Testis (tissue), 3 donors: ENCODE results near the gene SDHAF2. TPM values are rescaled to one million over a fixed set of nuclear protein-coding genes. Genes with fewer than 3 reads are reported as not detected.
"Not testable (repeated sequence)": the region's sequence is repeated elsewhere in the genome, so short reads cannot be mapped to it uniquely, and the experiment has no call there.

Experiments used
- DNase-seq: peaks from one replicate; pipeline ENCODE4 v3.0.0-alpha.2; 2019
- H3K27ac ChIP-seq, 2 donors: fragments of 200-600 bp; sonication (generic); one replicate each; pipeline ENCODE4 v1.5.1; 2019
- H3K27me3 ChIP-seq: fragments of 200-600 bp; sonication (generic); one replicate; pipeline ENCODE4 v1.5.1; 2019
- H3K36me3 ChIP-seq: fragments of 200-600 bp; sonication (generic); one replicate; pipeline ENCODE4 v1.5.1; 2017; ENCODE audit warnings: low read depth; ENCODE audit errors: missing control alignments
- H3K4me1 ChIP-seq: fragments of 200-600 bp; sonication (generic); one replicate; pipeline ENCODE4 v1.5.1; 2019
- H3K4me3 ChIP-seq, 2 donors: fragments of 200-600 bp; sonication (generic); one replicate each; pipeline ENCODE4 v1.5.1; 2017 to 2019
- H3K9me3 ChIP-seq: fragments of 200-600 bp; sonication (generic); one replicate; pipeline ENCODE4 v1.5.1; 2017
- POLR2A ChIP-seq: fragments of 450-650 bp; IDR thresholded peaks from one replicate; pipeline ENCODE4 v1.6.1; 2017; ENCODE audit warnings: antibody characterized with exemption, mild to moderate bottlenecking, moderate library complexity
- WGBS, 2 donors: methylation state at CpG; one replicate each; pipeline ENCODE4 v1.1.5; 2018; 5-methylcytosine and 5-hydroxymethylcytosine counted together
- intact Hi-C: fragments of 100-400 bp; cut with DNase I; formaldehyde crosslinking; loops from one replicate; pipeline ENCODE4 v1.15.1; 2023; ENCODE audit warnings: low total_unique reads
- polyA plus RNA-seq: library from polyadenylated mRNA; stranded (reverse); fragments of 350-450 nt; fragmentation: Illumina TruSeq; extraction: RNeasy Lipid Tissue Mini Kit (QIAGEN cat#74804); gene quantifications from one replicate; pipeline ENCODE4 v1.2.3, GENCODE V29; 2014; ENCODE audit warnings: low read depth, low replicate concordance; ENCODE audit not compliant: insufficient read depth
- total RNA-seq, 2 donors: library from RNA; depleted of rRNA; stranded (reverse); fragments of >200 nt; gene quantifications; one replicate each; pipeline ENCODE4 v1.2.3, GENCODE V29; 2016
- TF ChIP-seq, protein P1 (sequence below), 3 experiments: fragments of 450-650 bp in 2 of 3; fragments of 200-600 bp in 1 of 3; sonication (generic) in 1 of 3; IDR thresholded peaks; one replicate each; pipeline ENCODE4 v1.5.1; 2016 to 2019; ENCODE audit warnings: antibody characterized with exemption in 3 of 3, mild to moderate bottlenecking in 2 of 3, moderate library complexity in 1 of 3

Gene SDHAF2
- total and polyA plus RNA-seq, 3 donors from 2014 or later = 46.8 to 85.4 (median 66.2) TPM

DNA sequence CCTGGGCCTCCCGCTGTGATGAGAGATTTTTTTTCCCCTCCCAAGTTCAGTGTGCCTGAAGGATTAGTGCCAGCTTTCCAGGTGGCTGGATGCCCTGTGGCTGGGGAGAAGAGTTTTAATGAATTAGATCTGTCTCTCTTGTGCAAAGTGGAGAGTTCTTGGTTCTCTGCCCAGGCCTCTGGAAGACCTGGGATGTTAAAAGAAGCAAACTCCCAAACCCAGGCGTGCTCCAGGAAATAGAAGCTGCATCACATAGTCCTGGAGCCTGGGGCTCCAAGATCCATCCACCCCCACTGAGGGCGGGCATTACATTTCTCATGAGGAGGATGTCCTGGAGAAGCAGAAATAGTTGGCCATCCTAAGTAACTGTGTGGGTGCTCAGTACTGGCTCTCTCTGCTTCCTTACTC is 30.6 kb downstream of the SDHAF2 start:
- 40 to 48% methylated on average over 1 to 3 of the region's 3 CpGs for WGBS, 2 donors
- Histone ChIP-seq H3K27ac (no peak overlapping the region), H3K9me3 (no peaks in the 10 kb centered on the region), H3K4me3 (no peak overlapping the region), H3K4me1 (peaks cover 3% of the 10 kb centered on the region), H3K27me3 (no peaks in the 10 kb centered on the region), H3K36me3 (no peaks in the 10 kb centered on the region)
- TF ChIP-seq, protein P1, sequence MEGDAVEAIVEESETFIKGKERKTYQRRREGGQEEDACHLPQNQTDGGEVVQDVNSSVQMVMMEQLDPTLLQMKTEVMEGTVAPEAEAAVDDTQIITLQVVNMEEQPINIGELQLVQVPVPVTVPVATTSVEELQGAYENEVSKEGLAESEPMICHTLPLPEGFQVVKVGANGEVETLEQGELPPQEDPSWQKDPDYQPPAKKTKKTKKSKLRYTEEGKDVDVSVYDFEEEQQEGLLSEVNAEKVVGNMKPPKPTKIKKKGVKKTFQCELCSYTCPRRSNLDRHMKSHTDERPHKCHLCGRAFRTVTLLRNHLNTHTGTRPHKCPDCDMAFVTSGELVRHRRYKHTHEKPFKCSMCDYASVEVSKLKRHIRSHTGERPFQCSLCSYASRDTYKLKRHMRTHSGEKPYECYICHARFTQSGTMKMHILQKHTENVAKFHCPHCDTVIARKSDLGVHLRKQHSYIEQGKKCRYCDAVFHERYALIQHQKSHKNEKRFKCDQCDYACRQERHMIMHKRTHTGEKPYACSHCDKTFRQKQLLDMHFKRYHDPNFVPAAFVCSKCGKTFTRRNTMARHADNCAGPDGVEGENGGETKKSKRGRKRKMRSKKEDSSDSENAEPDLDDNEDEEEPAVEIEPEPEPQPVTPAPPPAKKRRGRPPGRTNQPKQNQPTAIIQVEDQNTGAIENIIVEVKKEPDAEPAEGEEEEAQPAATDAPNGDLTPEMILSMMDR (IDR thresholded peaks at IDR 0.05) = no peak
- no peak for TF ChIP-seq POLR2A
- DNase-seq = no peak
- intact Hi-C loops = no loop called here

DNA sequence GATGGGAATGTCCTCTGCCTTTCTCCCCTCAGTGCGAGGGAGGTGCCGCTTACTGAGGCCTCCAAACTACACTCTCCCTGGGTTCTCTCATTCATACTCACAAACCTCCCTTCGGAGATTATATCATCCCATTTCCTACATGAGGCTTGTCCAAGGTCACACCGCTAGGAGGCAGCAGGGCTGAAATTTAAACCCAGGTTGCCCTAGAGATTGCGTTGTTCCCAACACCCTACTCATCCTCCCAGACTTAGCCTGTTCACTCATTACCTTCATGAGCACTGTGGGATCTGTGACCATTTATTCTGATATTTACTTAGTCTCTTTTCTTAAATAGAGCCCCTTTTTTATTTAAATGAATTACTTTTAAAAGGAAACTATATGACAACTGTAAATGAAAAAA is 31.1 kb downstream of the SDHAF2 start:
- intact Hi-C loops = no loop called here
- TF ChIP-seq, protein P1 (IDR thresholded peaks at IDR 0.05) = peak in 2 of 3 experiments; percentile 10 to 16
- no peak for TF ChIP-seq POLR2A
- Histone ChIP-seq H3K36me3 (no peaks in the 10 kb centered on the region), H3K4me1 (peaks cover 3% of the 10 kb centered on the region), H3K27me3 (no peaks in the 10 kb centered on the region), H3K9me3 (no peaks in the 10 kb centered on the region), H3K4me3 (no peak overlapping the region), H3K27ac (no peak overlapping the region)
- 55 to 79% methylated on average over 5 of the region's 5 CpGs for WGBS, 2 donors
- no peak for DNase-seq

DNA sequence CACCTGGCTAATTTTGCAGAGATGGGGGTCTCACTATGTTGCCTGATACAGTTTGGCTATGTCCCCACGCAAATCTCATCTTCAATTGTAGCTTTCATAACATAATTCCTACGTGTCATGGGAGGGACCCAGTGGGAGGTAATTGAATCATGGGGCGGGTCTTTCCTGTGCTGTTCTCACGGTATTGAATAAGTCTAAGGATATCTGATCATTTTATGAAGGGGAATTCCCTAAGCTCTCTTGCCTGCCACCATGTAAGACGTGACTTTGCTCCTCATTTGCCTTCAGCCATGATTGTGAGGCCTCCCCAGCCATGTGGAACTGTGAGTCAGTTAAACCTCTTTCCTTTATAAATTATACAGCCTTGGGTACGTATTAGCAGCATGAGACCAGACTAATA is 37.7 kb downstream of the SDHAF2 start:
- H3K4me3 ChIP-seq, H3K27me3 ChIP-seq, H3K4me1 ChIP-seq, H3K27ac ChIP-seq, intact Hi-C loops, DNase-seq, H3K9me3 ChIP-seq, H3K36me3 ChIP-seq: not testable (repeated sequence)
- 92 to 93% methylated on average over 6 of the region's 6 CpGs for WGBS, 2 donors

DNA sequence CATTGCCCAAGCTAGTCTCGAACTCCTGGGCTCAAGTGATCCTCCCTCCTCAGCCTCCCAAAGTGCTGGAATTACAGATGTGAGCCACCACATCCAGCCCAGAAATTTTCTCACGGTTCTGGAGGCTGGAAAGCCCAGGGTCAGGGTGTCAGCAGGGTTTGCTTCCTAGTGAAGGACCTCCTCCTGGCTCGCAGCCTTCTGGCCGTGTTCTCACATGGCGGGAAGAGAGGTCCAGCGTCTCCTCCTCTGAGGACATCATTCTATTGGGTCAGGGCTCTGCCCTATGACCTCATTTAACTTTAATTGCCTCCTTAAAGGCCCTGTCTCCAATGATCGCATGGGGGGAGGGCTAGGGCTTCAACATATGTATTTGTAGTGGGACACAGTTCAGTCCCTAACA is 38.1 kb downstream of the SDHAF2 start:
- DNase-seq = no peak
- no peak for TF ChIP-seq POLR2A
- TF ChIP-seq, protein P1 (IDR thresholded peaks at IDR 0.05) = no peak
- 64 to 73% methylated on average over 3 to 7 of the region's 7 CpGs for WGBS, 2 donors
- H3K27me3 ChIP-seq = no peaks in the 10 kb centered on the region
- H3K4me3 ChIP-seq = no peak overlapping the region
- no peaks in the 10 kb centered on the region for H3K36me3 ChIP-seq
- H3K4me1 ChIP-seq = peaks cover 12% of the 10 kb centered on the region
- intact Hi-C loops = no loop called here
- H3K27ac ChIP-seq = no peak overlapping the region
- no peaks in the 10 kb centered on the region for H3K9me3 ChIP-seq

DNA sequence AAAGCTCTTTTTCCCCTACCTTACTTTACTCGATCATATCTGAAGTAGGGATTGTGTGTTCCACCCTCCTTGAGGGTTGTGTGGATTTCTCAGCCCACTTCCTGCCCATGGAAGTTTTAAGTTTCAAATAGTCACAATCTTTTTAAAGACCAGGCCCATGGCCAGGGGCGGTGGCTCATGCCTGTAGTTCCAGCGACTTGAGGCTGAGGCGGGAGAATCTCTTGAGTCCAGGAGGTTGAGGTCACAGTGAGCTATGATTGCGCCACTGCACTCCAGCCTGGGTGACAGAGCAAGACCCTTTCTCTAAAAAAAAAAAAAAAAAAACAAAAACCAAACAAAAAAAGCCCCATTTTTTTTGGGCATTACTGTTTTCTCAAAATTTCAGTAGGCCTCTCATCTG is 42.4 kb downstream of the SDHAF2 start:
- Histone ChIP-seq H3K4me1 (peaks cover 18% of the 10 kb centered on the region), H3K9me3 (no peaks in the 10 kb centered on the region), H3K27me3 (no peaks in the 10 kb centered on the region), H3K27ac (peak overlapping the region; percentile 74 to 81), H3K36me3 (no peaks in the 10 kb centered on the region), H3K4me3 (no peak overlapping the region)
- no peak for TF ChIP-seq POLR2A
- TF ChIP-seq, protein P1 (IDR thresholded peaks at IDR 0.05) = no peak
- intact Hi-C loops = no loop called here
- WGBS, 2 donors = 52 to 56% methylated on average over 5 of the region's 5 CpGs
- DNase-seq = peak; percentile 72
